Bronchial epithelial cell (primary cell): ENCODE data around the gene TCOF1. TPM values are rescaled to one million over a fixed set of nuclear protein-coding genes. Genes with fewer than 3 reads are reported as not detected.

Source experiments
- DNase-seq: peaks from one replicate; pipeline ENCODE4 v3.0.0-alpha.2; 2010; ENCODE audit warnings: low read depth
- FAIRE-seq: peaks from 2 replicates; lab custom pipeline; 2011; peaks lifted over from hg19 to GRCh38; lab: Jason Lieb, UNC
- H3K27me3 ChIP-seq: 2 replicates; pipeline ENCODE4 v1.5.1; 2011; ENCODE audit warnings: low read length; ENCODE audit not compliant: control insufficient read depth, insufficient read depth
- H3K36me3 ChIP-seq: 2 replicates; pipeline ENCODE4 v1.5.1; 2011; ENCODE audit warnings: low read length; ENCODE audit not compliant: control insufficient read depth, insufficient read depth
- H3K4me3 ChIP-seq: 2 replicates; pipeline ENCODE4 v1.5.1; 2011; ENCODE audit warnings: mild to moderate bottlenecking, low read depth, low read length, control low read depth
- total RNA-seq: library from RNA; depleted of rRNA; stranded (reverse); fragments of >200 nt; gene quantifications from 2 replicates; pipeline ENCODE4 v1.2.1, GENCODE V29; 2014
- TF ChIP-seq, protein P1 (sequence below): IDR thresholded peaks from 2 replicates; pipeline ENCODE4 v1.5.1; 2011; ENCODE audit warnings: mild to moderate bottlenecking, moderate library complexity, low read length, control low read depth, inconsistent platforms; ENCODE audit not compliant: insufficient read depth, severe bottlenecking

TCOF1 gene
- total RNA-seq, 1 donor from 2014 or later: 9.0 TPM

DNA sequence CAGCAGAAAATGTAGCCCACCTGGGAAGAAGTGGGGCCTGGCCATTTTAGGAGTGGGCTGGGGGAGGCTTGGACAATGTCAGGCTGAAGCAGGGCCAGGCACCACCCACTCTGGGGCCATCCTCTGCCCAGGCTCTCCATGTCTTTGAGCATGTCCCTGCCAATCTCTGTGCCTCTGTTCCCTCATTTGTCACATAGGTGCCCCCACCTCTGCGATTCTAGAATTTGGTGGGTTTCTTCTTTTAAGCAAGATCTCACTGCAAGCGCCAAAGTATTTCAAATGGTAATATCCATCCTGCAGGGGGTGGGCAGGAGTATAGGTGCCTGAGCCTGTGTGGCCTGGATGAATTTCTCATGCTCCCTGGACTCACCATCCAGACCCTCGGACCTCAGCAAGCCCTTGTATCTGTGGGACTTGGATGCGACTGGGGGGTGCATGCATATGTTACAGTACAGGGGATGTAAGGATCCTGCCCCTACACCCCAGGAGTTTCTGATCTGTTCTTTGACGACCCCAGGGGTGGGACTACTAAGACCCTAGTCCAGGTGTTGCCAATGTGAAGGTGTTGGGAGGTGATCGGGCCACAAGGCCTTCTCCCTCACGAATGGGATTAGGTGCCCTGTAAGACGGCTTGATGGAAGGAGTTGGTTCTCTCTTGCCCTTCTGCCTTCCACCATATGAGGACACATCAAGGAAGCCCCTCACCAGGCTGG, 50.9 kb downstream of the TCOF1 start:
- Histone ChIP-seq H3K36me3 (no peaks in the 10 kb centered on the region), H3K27me3 (no peaks in the 10 kb centered on the region), H3K4me3 (no peak overlapping the region)
- FAIRE-seq (no peak), DNase-seq (no peak)
- TF ChIP-seq, protein P1, sequence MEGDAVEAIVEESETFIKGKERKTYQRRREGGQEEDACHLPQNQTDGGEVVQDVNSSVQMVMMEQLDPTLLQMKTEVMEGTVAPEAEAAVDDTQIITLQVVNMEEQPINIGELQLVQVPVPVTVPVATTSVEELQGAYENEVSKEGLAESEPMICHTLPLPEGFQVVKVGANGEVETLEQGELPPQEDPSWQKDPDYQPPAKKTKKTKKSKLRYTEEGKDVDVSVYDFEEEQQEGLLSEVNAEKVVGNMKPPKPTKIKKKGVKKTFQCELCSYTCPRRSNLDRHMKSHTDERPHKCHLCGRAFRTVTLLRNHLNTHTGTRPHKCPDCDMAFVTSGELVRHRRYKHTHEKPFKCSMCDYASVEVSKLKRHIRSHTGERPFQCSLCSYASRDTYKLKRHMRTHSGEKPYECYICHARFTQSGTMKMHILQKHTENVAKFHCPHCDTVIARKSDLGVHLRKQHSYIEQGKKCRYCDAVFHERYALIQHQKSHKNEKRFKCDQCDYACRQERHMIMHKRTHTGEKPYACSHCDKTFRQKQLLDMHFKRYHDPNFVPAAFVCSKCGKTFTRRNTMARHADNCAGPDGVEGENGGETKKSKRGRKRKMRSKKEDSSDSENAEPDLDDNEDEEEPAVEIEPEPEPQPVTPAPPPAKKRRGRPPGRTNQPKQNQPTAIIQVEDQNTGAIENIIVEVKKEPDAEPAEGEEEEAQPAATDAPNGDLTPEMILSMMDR: no peak

DNA sequence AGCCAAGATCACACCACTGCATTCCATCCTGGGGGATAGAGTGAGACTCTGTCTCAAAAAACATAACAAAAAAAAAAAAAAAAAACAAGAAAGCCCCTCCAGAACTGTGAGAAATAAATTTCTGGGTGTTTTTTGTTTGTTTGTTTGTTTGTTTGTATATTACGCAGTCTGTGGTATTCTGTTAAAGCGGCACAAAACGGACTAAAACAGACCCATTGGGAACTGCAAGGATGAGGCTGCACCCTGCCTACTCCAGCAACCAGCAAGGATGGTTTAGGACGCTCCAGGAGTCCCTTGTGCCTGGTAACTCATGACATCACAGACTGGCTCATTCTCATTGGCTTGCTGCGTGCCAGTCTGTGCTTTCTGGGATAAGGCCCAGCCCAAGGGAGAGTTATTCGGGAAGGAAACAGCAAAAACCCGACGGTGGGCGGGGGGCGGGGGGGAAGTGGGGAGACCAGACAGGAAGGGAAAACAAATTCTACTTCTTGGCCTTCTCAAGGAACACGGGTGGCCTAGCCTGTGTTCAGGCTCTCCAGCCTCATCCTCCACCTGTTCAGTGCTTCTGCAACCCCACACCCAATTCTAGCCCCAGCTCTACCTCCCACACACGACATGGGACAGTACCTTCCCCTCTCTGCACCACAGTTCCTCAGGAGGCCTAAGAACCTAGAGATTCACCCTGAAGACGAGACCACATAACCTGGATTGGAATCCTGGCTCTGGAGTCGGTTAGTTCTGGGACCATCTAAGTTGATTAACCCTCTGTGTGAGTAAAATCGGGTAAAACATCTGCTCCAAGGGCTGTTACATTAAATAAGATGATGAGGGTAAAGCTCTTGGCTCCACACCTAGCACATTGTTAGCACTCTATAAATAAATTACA, 52.4 kb downstream of the TCOF1 start:
- no peak for FAIRE-seq
- no peaks in the 10 kb centered on the region for H3K36me3 ChIP-seq
- peak; percentile 88 for DNase-seq
- TF ChIP-seq, protein P1: no peak
- H3K4me3 ChIP-seq: no peak overlapping the region
- no peaks in the 10 kb centered on the region for H3K27me3 ChIP-seq

DNA sequence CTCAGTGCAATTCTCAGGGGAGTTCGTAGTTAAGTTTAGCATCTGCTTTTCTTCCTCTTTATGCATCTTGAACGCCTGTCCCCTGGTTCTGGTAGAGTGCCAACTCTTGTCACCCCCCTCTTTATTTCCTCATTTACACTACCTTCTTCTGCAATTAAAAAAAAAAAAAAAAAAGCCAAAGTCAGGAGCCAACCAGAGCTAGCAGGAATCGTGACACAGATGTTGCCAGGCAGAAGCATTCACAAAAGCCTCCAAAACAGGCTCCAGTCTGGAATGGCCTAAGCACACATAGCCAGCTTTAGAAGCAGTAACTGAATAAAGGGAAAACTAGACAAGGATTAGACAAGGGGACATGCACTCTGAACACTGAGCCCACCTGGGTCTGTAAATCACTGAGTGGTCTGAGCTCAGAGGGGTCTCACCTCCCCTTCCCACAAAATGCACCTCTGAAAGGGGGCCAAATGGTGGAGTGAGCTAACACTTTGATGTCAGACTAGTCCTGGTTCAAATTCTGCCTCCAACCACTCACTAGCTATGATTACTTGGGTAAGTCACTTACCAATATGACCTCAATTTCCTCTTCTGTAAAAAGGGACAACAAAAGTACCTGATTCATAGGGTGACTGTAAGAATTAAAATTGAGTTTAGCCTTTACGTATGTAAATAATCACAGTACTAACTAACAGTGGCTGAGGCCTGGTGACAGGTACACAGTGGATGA, 53.2 kb downstream of the TCOF1 start:
- no peaks in the 10 kb centered on the region for H3K27me3 ChIP-seq
- peak; percentile 77 for DNase-seq
- FAIRE-seq: no peak
- TF ChIP-seq, protein P1: no peak
- no peaks in the 10 kb centered on the region for H3K36me3 ChIP-seq
- no peak overlapping the region for H3K4me3 ChIP-seq

DNA sequence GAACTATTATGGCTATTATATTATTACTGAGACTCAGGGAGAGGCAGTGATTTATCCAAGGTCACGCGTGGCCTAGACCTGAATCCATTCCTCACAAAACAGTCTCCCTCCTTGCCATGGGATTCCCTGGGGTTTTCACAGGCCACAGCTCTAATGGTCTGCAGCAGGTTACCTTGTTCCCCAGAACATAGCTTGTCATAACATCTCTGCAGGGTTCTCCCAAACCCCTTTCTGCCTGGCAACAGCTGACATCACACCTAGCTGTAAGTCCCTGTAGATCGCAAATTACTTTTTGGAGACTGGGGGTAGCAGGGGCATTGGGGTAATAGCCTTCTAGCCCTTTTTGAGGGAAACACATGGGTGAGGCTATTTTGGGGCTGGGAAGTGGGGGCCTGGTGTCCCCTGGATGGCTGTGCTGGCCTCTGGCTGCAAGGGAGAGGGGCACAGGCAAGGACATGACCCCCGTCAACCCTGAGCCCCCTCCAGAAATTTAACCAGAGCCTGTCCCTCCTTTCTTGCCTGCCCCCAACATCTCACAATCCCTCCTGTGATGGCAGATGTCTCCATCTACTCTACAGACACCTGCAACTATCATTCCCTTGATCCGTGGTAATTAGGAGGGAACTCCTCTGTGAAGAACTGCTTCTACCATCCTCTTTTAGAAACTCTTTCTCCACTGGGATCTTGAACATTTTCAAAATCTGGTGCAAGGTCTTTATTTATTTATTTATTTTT, 53.9 kb downstream of the TCOF1 start:
- TF ChIP-seq, protein P1: no peak
- H3K4me3 ChIP-seq: no peak overlapping the region
- DNase-seq (peak; percentile 40), FAIRE-seq (no peak)
- H3K27me3 ChIP-seq: no peaks in the 10 kb centered on the region
- no peaks in the 10 kb centered on the region for H3K36me3 ChIP-seq
